HEK293 (cell line): ENCODE data around the gene SNAPIN.
A peak's percentile ranks its signal among the peaks of the same experiment; 100 is the strongest.

Source experiments
- GLIS1 ChIP-seq: fragments of 450-650 bp; formaldehyde crosslinking; IDR thresholded peaks from 2 replicates; pipeline ENCODE4 v1.5.1; 2016; ENCODE audit warnings: missing biosample characterization, missing genetic modification characterization
- KLF1 ChIP-seq: fragments of 450-650 bp; formaldehyde crosslinking; IDR thresholded peaks from 2 replicates; pipeline ENCODE4 v1.5.1; 2016; ENCODE audit warnings: missing biosample characterization, missing genetic modification characterization
- KLF16 ChIP-seq: fragments of 450-650 bp; formaldehyde crosslinking; IDR thresholded peaks from 2 replicates; pipeline ENCODE4 v1.5.1; 2017; ENCODE audit warnings: missing biosample characterization, missing genetic modification characterization
- KLF8 ChIP-seq: fragments of 450-650 bp; formaldehyde crosslinking; IDR thresholded peaks from 2 replicates; pipeline ENCODE4 v1.5.1; 2016; ENCODE audit warnings: missing biosample characterization, missing genetic modification characterization
- KLF9 ChIP-seq: fragments of 450-650 bp; formaldehyde crosslinking; IDR thresholded peaks from 2 replicates; pipeline ENCODE4 v1.5.1; 2016; ENCODE audit warnings: missing biosample characterization, missing genetic modification characterization, low read depth
- MYNN ChIP-seq: fragments of 450-650 bp; formaldehyde crosslinking; IDR thresholded peaks from 2 replicates; pipeline ENCODE4 v1.5.1; 2016; ENCODE audit warnings: missing biosample characterization, missing genetic modification characterization, borderline replicate concordance
- SP7 ChIP-seq: fragments of 450-650 bp; formaldehyde crosslinking; IDR thresholded peaks from 2 replicates; pipeline ENCODE4 v1.5.1; 2016; ENCODE audit warnings: missing biosample characterization, missing genetic modification characterization
- ZBTB17 ChIP-seq: fragments of 450-650 bp; formaldehyde crosslinking; IDR thresholded peaks from 2 replicates; pipeline ENCODE4 v1.5.1; 2016; ENCODE audit warnings: missing biosample characterization, missing genetic modification characterization
- ZBTB48 ChIP-seq: fragments of 450-650 bp; formaldehyde crosslinking; IDR thresholded peaks from 2 replicates; pipeline ENCODE4 v1.5.1; 2016; ENCODE audit warnings: missing biosample characterization, missing genetic modification characterization
- ZNF133 ChIP-seq: fragments of 450-650 bp; formaldehyde crosslinking; IDR thresholded peaks from 2 replicates; pipeline ENCODE4 v1.5.1; 2016; ENCODE audit warnings: missing biosample characterization, missing genetic modification characterization
- ZNF2 ChIP-seq: fragments of 450-650 bp; formaldehyde crosslinking; IDR thresholded peaks from 2 replicates; pipeline ENCODE4 v1.5.1; 2016; ENCODE audit warnings: missing biosample characterization, missing genetic modification characterization
- ZNF274 ChIP-seq, 2 experiments: fragments of 200-500 bp in 1 of 2; fragments of 450-650 bp in 1 of 2; sonication (Bioruptor generic) in 1 of 2; formaldehyde crosslinking in 1 of 2; IDR thresholded peaks; 2 replicates each; pipeline versions ENCODE4 v1.5.1 to v1.6.1; 2014 to 2016; ENCODE audit warnings: borderline replicate concordance in 1 of 2, inconsistent platforms in 1 of 2, low read length in 1 of 2, missing biosample characterization in 1 of 2, missing genetic modification characterization in 1 of 2
- ZNF341 ChIP-seq: fragments of 450-650 bp; formaldehyde crosslinking; IDR thresholded peaks from 2 replicates; pipeline ENCODE4; 2016; ENCODE audit warnings: low read depth, missing biosample characterization, missing genetic modification characterization
- ZNF560 ChIP-seq: fragments of 450-650 bp; formaldehyde crosslinking; IDR thresholded peaks from 2 replicates; pipeline ENCODE4 v1.5.1; 2017; ENCODE audit warnings: missing biosample characterization, missing genetic modification characterization, borderline replicate concordance
- ZNF600 ChIP-seq: fragments of 450-650 bp; formaldehyde crosslinking; IDR thresholded peaks from 2 replicates; pipeline ENCODE4 v1.5.1; 2016; ENCODE audit warnings: missing biosample characterization, missing genetic modification characterization
- ZSCAN23 ChIP-seq: fragments of 450-650 bp; formaldehyde crosslinking; IDR thresholded peaks from 2 replicates; pipeline ENCODE4 v1.5.1; 2016; ENCODE audit warnings: missing biosample characterization, missing genetic modification characterization
- TF ChIP-seq, protein P1 (sequence below): fragments of 450-650 bp; formaldehyde crosslinking; IDR thresholded peaks from 2 replicates; pipeline ENCODE4 v1.5.1; 2016; ENCODE audit warnings: missing biosample characterization, missing genetic modification characterization
- TF ChIP-seq, protein P2 (sequence below): fragments of 450-650 bp; formaldehyde crosslinking; IDR thresholded peaks from 2 replicates; pipeline ENCODE4 v1.5.1; 2016; ENCODE audit warnings: missing biosample characterization, missing genetic modification characterization
- TF ChIP-seq, protein P3 (sequence below): fragments of 450-650 bp; formaldehyde crosslinking; IDR thresholded peaks from 2 replicates; pipeline ENCODE4 v1.5.1; 2016; ENCODE audit warnings: missing biosample characterization, missing genetic modification characterization, low read depth
- TF ChIP-seq, protein P4 (sequence below): fragments of 450-650 bp; formaldehyde crosslinking; IDR thresholded peaks from 2 replicates; pipeline ENCODE4 v1.5.1; 2017; ENCODE audit warnings: missing biosample characterization, missing genetic modification characterization
- TF ChIP-seq, protein P5 (sequence below): fragments of 450-650 bp; formaldehyde crosslinking; IDR thresholded peaks from 2 replicates; pipeline ENCODE4 v1.5.1; 2016; ENCODE audit warnings: missing biosample characterization, missing genetic modification characterization
- TF ChIP-seq, protein P6 (sequence below): fragments of 450-650 bp; formaldehyde crosslinking; IDR thresholded peaks from 2 replicates; pipeline ENCODE4 v1.5.1; 2016; ENCODE audit warnings: missing biosample characterization, missing genetic modification characterization
- TF ChIP-seq, protein P7 (sequence below): fragments of 450-650 bp; formaldehyde crosslinking; IDR thresholded peaks from 2 replicates; pipeline ENCODE4 v1.5.1; 2016; ENCODE audit warnings: missing biosample characterization, missing genetic modification characterization

Gene SNAPIN

DNA sequence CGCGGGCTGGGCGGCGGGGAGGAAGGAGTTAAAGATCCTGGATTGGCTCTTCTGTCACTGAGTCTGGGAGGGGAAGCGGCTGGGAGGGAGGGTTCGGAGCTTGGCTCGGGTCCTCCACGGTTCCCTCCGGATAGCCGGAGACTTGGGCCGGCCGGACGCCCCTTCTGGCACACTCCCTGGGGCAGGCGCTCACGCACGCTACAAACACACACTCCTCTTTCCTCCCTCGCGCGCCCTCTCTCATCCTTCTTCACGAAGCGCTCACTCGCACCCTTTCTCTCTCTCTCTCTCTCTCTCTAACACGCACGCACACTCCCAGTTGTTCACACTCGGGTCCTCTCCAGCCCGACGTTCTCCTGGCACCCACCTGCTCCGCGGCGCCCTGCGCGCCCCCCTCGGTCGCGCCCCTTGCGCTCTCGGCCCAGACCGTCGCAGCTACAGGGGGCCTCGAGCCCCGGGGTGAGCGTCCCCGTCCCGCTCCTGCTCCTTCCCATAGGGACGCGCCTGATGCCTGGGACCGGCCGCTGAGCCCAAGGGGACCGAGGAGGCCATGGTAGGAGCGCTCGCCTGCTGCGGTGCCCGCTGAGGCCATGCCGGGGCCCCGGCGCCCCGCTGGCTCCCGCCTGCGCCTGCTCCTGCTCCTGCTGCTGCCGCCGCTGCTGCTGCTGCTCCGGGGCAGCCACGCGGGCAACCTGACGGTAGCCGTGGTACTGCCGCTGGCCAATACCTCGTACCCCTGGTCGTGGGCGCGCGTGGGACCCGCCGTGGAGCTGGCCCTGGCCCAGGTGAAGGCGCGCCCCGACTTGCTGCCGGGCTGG is 20.2 kb downstream of the SNAPIN start, which contains the start of gene NPR1 (continued):
- TF ChIP-seq, protein P1, sequence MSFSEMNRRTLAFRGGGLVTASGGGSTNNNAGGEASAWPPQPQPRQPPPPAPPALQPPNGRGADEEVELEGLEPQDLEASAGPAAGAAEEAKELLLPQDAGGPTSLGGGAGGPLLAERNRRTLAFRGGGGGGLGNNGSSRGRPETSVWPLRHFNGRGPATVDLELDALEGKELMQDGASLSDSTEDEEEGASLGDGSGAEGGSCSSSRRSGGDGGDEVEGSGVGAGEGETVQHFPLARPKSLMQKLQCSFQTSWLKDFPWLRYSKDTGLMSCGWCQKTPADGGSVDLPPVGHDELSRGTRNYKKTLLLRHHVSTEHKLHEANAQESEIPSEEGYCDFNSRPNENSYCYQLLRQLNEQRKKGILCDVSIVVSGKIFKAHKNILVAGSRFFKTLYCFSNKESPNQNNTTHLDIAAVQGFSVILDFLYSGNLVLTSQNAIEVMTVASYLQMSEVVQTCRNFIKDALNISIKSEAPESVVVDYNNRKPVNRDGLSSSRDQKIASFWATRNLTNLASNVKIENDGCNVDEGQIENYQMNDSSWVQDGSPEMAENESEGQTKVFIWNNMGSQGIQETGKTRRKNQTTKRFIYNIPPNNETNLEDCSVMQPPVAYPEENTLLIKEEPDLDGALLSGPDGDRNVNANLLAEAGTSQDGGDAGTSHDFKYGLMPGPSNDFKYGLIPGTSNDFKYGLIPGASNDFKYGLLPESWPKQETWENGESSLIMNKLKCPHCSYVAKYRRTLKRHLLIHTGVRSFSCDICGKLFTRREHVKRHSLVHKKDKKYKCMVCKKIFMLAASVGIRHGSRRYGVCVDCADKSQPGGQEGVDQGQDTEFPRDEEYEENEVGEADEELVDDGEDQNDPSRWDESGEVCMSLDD, result peak; percentile 87
- TF ChIP-seq, protein P2, sequence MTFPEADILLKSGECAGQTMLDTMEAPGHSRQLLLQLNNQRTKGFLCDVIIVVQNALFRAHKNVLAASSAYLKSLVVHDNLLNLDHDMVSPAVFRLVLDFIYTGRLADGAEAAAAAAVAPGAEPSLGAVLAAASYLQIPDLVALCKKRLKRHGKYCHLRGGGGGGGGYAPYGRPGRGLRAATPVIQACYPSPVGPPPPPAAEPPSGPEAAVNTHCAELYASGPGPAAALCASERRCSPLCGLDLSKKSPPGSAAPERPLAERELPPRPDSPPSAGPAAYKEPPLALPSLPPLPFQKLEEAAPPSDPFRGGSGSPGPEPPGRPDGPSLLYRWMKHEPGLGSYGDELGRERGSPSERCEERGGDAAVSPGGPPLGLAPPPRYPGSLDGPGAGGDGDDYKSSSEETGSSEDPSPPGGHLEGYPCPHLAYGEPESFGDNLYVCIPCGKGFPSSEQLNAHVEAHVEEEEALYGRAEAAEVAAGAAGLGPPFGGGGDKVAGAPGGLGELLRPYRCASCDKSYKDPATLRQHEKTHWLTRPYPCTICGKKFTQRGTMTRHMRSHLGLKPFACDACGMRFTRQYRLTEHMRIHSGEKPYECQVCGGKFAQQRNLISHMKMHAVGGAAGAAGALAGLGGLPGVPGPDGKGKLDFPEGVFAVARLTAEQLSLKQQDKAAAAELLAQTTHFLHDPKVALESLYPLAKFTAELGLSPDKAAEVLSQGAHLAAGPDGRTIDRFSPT, result no peak
- TF ChIP-seq, protein P3, sequence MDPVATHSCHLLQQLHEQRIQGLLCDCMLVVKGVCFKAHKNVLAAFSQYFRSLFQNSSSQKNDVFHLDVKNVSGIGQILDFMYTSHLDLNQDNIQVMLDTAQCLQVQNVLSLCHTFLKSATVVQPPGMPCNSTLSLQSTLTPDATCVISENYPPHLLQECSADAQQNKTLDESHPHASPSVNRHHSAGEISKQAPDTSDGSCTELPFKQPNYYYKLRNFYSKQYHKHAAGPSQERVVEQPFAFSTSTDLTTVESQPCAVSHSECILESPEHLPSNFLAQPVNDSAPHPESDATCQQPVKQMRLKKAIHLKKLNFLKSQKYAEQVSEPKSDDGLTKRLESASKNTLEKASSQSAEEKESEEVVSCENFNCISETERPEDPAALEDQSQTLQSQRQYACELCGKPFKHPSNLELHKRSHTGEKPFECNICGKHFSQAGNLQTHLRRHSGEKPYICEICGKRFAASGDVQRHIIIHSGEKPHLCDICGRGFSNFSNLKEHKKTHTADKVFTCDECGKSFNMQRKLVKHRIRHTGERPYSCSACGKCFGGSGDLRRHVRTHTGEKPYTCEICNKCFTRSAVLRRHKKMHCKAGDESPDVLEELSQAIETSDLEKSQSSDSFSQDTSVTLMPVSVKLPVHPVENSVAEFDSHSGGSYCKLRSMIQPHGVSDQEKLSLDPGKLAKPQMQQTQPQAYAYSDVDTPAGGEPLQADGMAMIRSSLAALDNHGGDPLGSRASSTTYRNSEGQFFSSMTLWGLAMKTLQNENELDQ, result no peak
- TF ChIP-seq ZNF600 (tag by site-specific recombination) (0 out of 2 replicates have a peak, but pooled peaks have one; percentile 27), MYNN (tag by site-specific recombination) (peak; percentile 66; the same call in 1 of the 2 replicates), KLF9 (tag by site-specific recombination) (0 out of 2 replicates have a peak, but pooled peaks have one; percentile 23), KLF1 (tag by site-specific recombination) (0 out of 2 replicates have a peak, but pooled peaks have one; percentile 45), ZNF2 (tag by site-specific recombination) (peak; percentile 56), ZBTB48 (peak; percentile 78), KLF8 (tag by site-specific recombination) (peak; percentile 70), ZNF274 (IDR thresholded peaks at IDR 0.05; ENCODE audit: low read length) (no peak), ZNF274 (tag by site-specific recombination; IDR thresholded peaks at IDR 0.05; ENCODE audit: borderline replicate concordance) (no peak), KLF16 (peak; percentile 88), SP7 (peak; percentile 74), ZNF560 (tag by site-specific recombination) (no peak), GLIS1 (tag by site-specific recombination) (peak; percentile 53), ZBTB17 (no peak; the same call in 1 of the 2 replicates), ZNF133 (tag by site-specific recombination) (0 out of 2 replicates have a peak, but pooled peaks have one; percentile 27), ZSCAN23 (tag by site-specific recombination) (peak; percentile 71; the same call in 1 of the 2 replicates), ZNF341 (tag by site-specific recombination) (peak; percentile 89)
- TF ChIP-seq, protein P4, sequence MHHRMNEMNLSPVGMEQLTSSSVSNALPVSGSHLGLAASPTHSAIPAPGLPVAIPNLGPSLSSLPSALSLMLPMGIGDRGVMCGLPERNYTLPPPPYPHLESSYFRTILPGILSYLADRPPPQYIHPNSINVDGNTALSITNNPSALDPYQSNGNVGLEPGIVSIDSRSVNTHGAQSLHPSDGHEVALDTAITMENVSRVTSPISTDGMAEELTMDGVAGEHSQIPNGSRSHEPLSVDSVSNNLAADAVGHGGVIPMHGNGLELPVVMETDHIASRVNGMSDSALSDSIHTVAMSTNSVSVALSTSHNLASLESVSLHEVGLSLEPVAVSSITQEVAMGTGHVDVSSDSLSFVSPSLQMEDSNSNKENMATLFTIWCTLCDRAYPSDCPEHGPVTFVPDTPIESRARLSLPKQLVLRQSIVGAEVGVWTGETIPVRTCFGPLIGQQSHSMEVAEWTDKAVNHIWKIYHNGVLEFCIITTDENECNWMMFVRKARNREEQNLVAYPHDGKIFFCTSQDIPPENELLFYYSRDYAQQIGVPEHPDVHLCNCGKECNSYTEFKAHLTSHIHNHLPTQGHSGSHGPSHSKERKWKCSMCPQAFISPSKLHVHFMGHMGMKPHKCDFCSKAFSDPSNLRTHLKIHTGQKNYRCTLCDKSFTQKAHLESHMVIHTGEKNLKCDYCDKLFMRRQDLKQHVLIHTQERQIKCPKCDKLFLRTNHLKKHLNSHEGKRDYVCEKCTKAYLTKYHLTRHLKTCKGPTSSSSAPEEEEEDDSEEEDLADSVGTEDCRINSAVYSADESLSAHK (tag by site-specific recombination), result no peak
- TF ChIP-seq, protein P5, sequence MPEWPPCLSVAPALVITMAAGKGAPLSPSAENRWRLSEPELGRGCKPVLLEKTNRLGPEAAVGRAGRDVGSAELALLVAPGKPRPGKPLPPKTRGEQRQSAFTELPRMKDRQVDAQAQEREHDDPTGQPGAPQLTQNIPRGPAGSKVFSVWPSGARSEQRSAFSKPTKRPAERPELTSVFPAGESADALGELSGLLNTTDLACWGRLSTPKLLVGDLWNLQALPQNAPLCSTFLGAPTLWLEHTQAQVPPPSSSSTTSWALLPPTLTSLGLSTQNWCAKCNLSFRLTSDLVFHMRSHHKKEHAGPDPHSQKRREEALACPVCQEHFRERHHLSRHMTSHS (tag by site-specific recombination), result no peak
- TF ChIP-seq, protein P6, sequence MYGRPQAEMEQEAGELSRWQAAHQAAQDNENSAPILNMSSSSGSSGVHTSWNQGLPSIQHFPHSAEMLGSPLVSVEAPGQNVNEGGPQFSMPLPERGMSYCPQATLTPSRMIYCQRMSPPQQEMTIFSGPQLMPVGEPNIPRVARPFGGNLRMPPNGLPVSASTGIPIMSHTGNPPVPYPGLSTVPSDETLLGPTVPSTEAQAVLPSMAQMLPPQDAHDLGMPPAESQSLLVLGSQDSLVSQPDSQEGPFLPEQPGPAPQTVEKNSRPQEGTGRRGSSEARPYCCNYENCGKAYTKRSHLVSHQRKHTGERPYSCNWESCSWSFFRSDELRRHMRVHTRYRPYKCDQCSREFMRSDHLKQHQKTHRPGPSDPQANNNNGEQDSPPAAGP (tag by site-specific recombination), result peak; percentile 87; the same call in 1 of the 2 replicates
- TF ChIP-seq, protein P7, sequence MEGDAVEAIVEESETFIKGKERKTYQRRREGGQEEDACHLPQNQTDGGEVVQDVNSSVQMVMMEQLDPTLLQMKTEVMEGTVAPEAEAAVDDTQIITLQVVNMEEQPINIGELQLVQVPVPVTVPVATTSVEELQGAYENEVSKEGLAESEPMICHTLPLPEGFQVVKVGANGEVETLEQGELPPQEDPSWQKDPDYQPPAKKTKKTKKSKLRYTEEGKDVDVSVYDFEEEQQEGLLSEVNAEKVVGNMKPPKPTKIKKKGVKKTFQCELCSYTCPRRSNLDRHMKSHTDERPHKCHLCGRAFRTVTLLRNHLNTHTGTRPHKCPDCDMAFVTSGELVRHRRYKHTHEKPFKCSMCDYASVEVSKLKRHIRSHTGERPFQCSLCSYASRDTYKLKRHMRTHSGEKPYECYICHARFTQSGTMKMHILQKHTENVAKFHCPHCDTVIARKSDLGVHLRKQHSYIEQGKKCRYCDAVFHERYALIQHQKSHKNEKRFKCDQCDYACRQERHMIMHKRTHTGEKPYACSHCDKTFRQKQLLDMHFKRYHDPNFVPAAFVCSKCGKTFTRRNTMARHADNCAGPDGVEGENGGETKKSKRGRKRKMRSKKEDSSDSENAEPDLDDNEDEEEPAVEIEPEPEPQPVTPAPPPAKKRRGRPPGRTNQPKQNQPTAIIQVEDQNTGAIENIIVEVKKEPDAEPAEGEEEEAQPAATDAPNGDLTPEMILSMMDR (tag by site-specific recombination), result peak; percentile 85
